ENCODE measurements around the gene HS6ST3. TPM values are rescaled to one million over a fixed set of nuclear protein-coding genes. Genes with fewer than 3 reads are reported as not detected.

The HS6ST3 gene
- total RNA-seq, 8 experiments from 2014 or later: 0.04 to 17.2 (median 4.5) TPM

GRCh38 chr13:96553796-96554195 is 463.9 kb downstream of the HS6ST3 start:
- Histone ChIP-seq H3K27ac (peak overlapping the region in 1 of 2 donors; percentile 62), H3K4me1 (replicated peaks in 1 of 2) (peaks cover 3 to 8% of the 10 kb centered on the region in 2 donors), H3K4me3 (no peak overlapping the region)
- 15 to 90% (median 81%) methylated on average over 2 to 7 of the region's 7 CpGs; no CpG with 5 or more reads in 1 of the 10 experiments for WGBS, 10 experiments
- in situ Hi-C loops (cut with MboI; ENCODE audit: low pct_unique_long_range_greater_than_20kb in 2 of 9, low sequenced_read_pairs in 9 of 9, unreplicated experiment in 9 of 9): no loop called here
- peak in 2 of 8 experiments; percentile 36 to 55 for ATAC-seq (replicated peaks in 6 of 8)

DNA sequence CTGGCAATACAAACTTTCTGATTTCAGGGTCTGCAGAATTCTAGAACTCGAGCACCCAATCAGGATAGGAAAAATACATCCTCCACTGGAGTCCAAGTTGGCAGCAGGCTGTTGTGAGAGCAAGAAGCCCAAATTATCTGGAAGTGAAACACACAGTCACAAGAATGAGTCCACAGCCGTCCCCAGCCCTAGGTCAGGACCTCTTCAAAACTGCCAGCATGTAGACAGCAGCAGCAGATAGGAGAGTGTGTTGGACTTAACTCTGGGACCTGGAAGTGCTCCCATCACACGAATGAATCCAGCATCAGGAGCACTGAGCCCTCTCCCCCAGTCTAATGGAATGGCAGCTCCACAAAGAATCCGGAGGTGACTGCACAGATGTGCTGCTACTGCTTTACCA is 483.7 kb downstream of the HS6ST3 start:
- H3K4me1 ChIP-seq (replicated peaks in 1 of 2): no peaks in the 10 kb centered on the region
- 0 to 100% (median 53%) methylated on average over 1 to 3 of the region's 4 CpGs; no CpG with 5 or more reads in 2 of the 10 experiments for WGBS, 10 experiments
- ATAC-seq (replicated peaks in 6 of 8): no peak
- H3K27ac ChIP-seq: no peak overlapping the region
- in situ Hi-C loops (cut with MboI; ENCODE audit: low pct_unique_long_range_greater_than_20kb in 2 of 9, low sequenced_read_pairs in 9 of 9, unreplicated experiment in 9 of 9): no loop called here
- no peak overlapping the region for H3K4me3 ChIP-seq

GRCh38 chr13:96575423-96576320 is 485.8 kb downstream of the HS6ST3 start:
- 0 to 94% (median 60%) methylated on average over 1 to 11 of the region's 14 CpGs for WGBS, 10 experiments
- in situ Hi-C loops (cut with MboI; ENCODE audit: low pct_unique_long_range_greater_than_20kb in 2 of 9, low sequenced_read_pairs in 9 of 9, unreplicated experiment in 9 of 9): no loop called here
- Histone ChIP-seq H3K4me3 (no peak overlapping the region), H3K4me1 (replicated peaks in 1 of 2) (no peaks in the 10 kb centered on the region), H3K27ac (no peak overlapping the region)
- peak in 4 of 8 experiments; percentile 36 to 49 (median 48) for ATAC-seq (replicated peaks in 6 of 8)

- ATAC-seq (replicated peaks in 6 of 8): no peak
- H3K4me1 ChIP-seq (replicated peaks in 1 of 2): no peaks in the 10 kb centered on the region
These were observed 491.8 kb downstream of the HS6ST3 start for GRCh38 chr13:96581741-96582140.

GRCh38 chr13:96615252-96615651 is 525.3 kb downstream of the HS6ST3 start:
- ATAC-seq (replicated peaks in 6 of 8): peak in 3 of 8 experiments; percentile 21 to 86 (median 80)
- in situ Hi-C loops (cut with MboI; ENCODE audit: low pct_unique_long_range_greater_than_20kb in 2 of 9, low sequenced_read_pairs in 9 of 9, unreplicated experiment in 9 of 9): no loop called here
- 0 to 67% (median 20%) methylated on average over 1 of the region's 1 CpG; no CpG with 5 or more reads in 3 of the 10 experiments for WGBS, 10 experiments
- Histone ChIP-seq H3K27ac (no peak overlapping the region), H3K4me1 (replicated peaks in 1 of 2) (peaks cover 7 to 32% of the 10 kb centered on the region in 2 donors), H3K4me3 (no peak overlapping the region)

More at GRCh38 chr13:96581741-96582140, 491.8 kb downstream of the HS6ST3 start:
- Histone ChIP-seq H3K27ac (no peak overlapping the region), H3K4me3 (no peak overlapping the region)
- in situ Hi-C loops (cut with MboI; ENCODE audit: low pct_unique_long_range_greater_than_20kb in 2 of 9, low sequenced_read_pairs in 9 of 9, unreplicated experiment in 9 of 9): no loop called here

DNA sequence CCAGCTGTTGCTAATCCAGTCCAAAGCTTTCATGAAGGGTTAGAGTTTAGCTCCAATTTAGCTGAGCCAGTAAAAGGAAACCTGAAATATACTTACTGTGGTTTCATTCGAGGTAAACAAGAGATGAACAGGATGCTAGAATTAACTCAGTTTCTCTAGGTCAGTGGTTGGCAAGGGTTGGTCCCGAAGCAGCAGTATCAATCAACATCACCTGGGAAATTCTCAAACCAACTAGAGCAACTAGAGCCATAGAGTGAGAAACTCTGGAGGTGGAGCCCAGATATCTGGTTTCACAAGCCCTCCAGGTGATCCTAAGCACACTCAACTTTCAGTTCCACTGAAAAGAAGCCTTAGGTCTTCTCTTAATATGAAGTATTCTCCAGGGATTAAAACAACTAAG is 527.6 kb downstream of the HS6ST3 start:
- Histone ChIP-seq H3K4me3 (no peak overlapping the region), H3K27ac (no peak overlapping the region), H3K4me1 (replicated peaks in 1 of 2) (peaks cover 7 to 33% of the 10 kb centered on the region in 2 donors)
- ATAC-seq (replicated peaks in 6 of 8): no peak
- in situ Hi-C loops (cut with MboI; ENCODE audit: low pct_unique_long_range_greater_than_20kb in 2 of 9, low sequenced_read_pairs in 9 of 9, unreplicated experiment in 9 of 9): no loop called here
- 0 to 83% (median 57%) methylated on average over 1 to 2 of the region's 2 CpGs; no CpG with 5 or more reads in 1 of the 10 experiments for WGBS, 10 experiments

GRCh38 chr13:96621634-96622183 is 531.8 kb downstream of the HS6ST3 start:
- peak in 1 of 8 experiments; percentile 62 for ATAC-seq (replicated peaks in 6 of 8)
- in situ Hi-C loops (cut with MboI; ENCODE audit: low pct_unique_long_range_greater_than_20kb in 2 of 9, low sequenced_read_pairs in 9 of 9, unreplicated experiment in 9 of 9): no loop called here
- Histone ChIP-seq H3K4me3 (no peak overlapping the region), H3K4me1 (replicated peaks in 1 of 2) (peaks cover 0 to 19% of the 10 kb centered on the region in 2 donors), H3K27ac (no peak overlapping the region)
- 5 to 100% (median 70%) methylated on average over 1 to 3 of the region's 3 CpGs for whole genome bisulfite sequencing, 10 experiments

- Histone ChIP-seq H3K4me1 (replicated peaks in 1 of 2) (no peaks in the 10 kb centered on the region), H3K27ac (no peak overlapping the region), H3K4me3 (no peak overlapping the region)
- in situ Hi-C loops (cut with MboI; ENCODE audit: low pct_unique_long_range_greater_than_20kb in 2 of 9, low sequenced_read_pairs in 9 of 9, unreplicated experiment in 9 of 9): no loop called here
- WGBS, 10 experiments: 34 to 83% (median 69%) methylated on average over 2 of the region's 2 CpGs; no CpG with 5 or more reads in 1 of the 10 experiments
- no peak for ATAC-seq (replicated peaks in 6 of 8)
These were observed 539.4 kb downstream of the HS6ST3 start for GRCh38 chr13:96629331-96629730.

GRCh38 chr13:96632536-96633320 is 542.8 kb downstream of the HS6ST3 start:
- WGBS, 10 experiments: 40 to 100% (median 91%) methylated on average over 3 to 11 of the region's 11 CpGs
- Histone ChIP-seq H3K4me3 (no peak overlapping the region), H3K27ac (no peak overlapping the region), H3K4me1 (replicated peaks in 1 of 2) (peaks cover 5 to 7% of the 10 kb centered on the region in 2 donors)
- ATAC-seq (replicated peaks in 6 of 8): no peak
- in situ Hi-C loops (cut with MboI; ENCODE audit: low pct_unique_long_range_greater_than_20kb in 2 of 9, low sequenced_read_pairs in 9 of 9, unreplicated experiment in 9 of 9): no loop called here

DNA sequence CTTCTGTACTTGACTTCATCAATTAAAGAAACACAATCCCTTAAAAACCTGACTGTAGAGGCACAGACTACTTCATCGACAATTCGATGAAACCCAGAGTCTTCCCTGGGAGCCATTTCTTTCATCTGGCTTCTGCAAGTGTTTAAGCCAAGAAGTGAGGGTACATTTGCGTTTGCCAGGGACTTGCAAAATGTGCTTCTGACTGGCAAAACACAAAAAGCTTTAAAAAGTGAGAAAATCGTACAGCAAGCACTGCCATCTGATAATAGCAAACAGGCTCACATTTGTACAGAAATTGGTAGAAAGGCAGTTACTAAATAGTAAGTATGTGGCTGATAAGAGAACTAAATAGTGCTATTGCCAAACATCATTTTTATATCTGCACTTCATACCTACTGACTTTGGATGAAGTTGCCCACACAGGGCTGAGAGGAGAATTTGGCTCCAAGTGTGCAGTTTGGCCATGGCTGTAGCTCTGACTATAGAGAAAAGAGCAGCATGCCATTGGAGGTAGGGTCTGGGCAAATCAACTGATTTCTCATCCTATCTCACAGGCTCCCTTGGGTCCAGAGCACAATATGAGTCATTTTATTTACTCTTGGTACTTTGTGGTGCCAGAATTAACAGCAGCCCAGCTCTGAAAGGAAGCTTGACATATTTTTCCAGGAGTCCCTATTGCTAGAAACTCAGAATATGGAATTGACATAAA is 546.2 kb downstream of the HS6ST3 start:
- no peak overlapping the region for H3K27ac ChIP-seq
- peaks cover 5 to 7% of the 10 kb centered on the region in 2 donors for H3K4me1 ChIP-seq (replicated peaks in 1 of 2)
- WGBS, 10 experiments: 0 to 90% (median 51%) methylated on average over 2 to 4 of the region's 4 CpGs; no CpG with 5 or more reads in 2 of the 10 experiments
- in situ Hi-C loops (cut with MboI; ENCODE audit: low pct_unique_long_range_greater_than_20kb in 2 of 9, low sequenced_read_pairs in 9 of 9, unreplicated experiment in 9 of 9): no loop called here
- no peak overlapping the region for H3K4me3 ChIP-seq
- peak in 5 of 8 experiments; percentile 65 to 95 (median 87) for ATAC-seq (replicated peaks in 6 of 8)

DNA sequence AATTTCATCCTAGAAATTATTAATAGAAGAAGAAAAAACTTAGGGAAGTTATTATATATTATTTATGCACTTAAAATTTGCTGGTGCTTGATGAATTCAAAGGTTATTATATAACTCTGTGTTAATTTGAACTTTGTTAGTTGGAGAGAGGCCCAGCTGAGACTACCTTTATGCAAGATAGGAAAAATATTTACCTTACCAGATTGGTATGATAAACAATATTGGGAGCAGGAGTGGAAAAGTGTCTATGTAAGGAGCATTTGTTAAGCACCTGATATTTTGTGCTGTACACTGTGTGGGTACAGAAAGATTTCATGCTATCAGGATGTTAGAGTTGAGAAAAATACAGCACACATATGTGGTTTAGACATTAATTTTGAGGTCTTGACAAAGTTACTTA is 547.1 kb downstream of the HS6ST3 start:
- H3K4me3 ChIP-seq: no peak overlapping the region
- peaks cover 5 to 7% of the 10 kb centered on the region in 2 donors for H3K4me1 ChIP-seq (replicated peaks in 1 of 2)
- in situ Hi-C loops (cut with MboI; ENCODE audit: low pct_unique_long_range_greater_than_20kb in 2 of 9, low sequenced_read_pairs in 9 of 9, unreplicated experiment in 9 of 9): no loop called here
- no peak overlapping the region for H3K27ac ChIP-seq
- ATAC-seq (replicated peaks in 6 of 8): no peak

DNA sequence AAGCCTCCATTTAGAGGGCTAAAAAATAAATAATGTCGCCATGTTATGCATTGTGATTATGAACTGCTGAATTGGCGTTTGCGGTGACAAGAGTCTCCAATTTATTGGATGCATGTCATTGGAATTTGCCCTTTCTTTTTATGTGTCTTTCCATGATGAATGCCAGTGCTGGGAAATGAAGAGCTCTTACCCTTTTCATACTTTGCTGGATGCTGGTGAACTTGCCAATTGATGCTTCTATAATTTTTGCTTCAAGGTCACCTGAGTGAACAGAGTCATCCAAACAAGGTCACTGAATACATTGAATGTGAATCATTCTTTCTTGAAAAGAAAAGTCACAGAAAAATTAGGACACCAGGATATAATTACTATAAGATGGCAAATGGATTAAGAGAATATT is 556.2 kb downstream of the HS6ST3 start:
- no peak overlapping the region for H3K27ac ChIP-seq
- peak in 5 of 8 experiments; percentile 48 to 81 (median 69) for ATAC-seq (replicated peaks in 6 of 8)
- 7 to 75% (median 28%) methylated on average over 2 to 3 of the region's 3 CpGs; no CpG with 5 or more reads in 1 of the 10 experiments for WGBS, 10 experiments
- in situ Hi-C loops (cut with MboI; ENCODE audit: low pct_unique_long_range_greater_than_20kb in 2 of 9, low sequenced_read_pairs in 9 of 9, unreplicated experiment in 9 of 9): no loop called here
- H3K4me3 ChIP-seq: no peak overlapping the region
- peaks cover 0 to 47% of the 10 kb centered on the region in 2 donors for H3K4me1 ChIP-seq (replicated peaks in 1 of 2)

All from motor neuron (in vitro differentiated cells).